Measurements from ENCODE around the gene SLC6A6.

Gene SLC6A6

GRCh38 chr3:14454639-14455310 is 52.4 kb downstream of the SLC6A6 start:
- no peak for DNase-seq

DNA sequence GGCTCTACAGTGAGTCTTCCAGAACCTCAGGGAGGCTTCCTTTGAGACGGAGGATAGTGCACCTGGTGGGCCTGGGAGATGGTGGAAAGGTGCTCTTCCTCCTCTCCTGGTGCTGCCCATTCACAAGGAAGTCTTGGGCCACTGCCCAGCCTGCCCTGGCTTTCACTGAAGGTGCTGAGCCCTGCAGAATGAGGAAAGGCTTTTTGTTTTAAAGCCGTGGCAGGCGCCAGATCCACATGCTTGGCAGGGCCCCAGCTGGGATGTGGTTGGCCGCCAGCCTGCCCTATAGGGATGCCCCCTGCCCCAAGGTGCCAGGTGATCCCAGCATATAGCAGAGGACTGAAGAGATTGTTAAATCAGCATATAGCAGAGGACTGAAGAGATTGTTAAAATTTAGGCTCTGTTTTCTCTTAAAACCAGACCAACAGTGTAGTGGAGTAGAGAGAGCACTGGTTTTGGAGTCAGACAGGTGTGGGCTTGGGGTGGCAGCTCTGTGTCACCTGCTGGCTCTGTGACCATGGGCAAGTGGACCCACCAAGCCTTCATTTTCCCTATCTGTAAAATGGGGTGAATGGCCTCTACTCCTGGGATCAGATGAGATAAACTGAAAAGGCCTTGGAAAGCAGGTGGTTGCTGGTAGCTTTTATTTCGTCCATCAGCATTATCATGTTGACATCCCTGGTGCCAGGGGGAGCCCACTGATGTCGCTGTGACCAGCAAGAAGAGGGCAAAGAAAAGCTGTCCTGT is 53.3 kb downstream of the SLC6A6 start:
- DNase-seq: no peak

DNA sequence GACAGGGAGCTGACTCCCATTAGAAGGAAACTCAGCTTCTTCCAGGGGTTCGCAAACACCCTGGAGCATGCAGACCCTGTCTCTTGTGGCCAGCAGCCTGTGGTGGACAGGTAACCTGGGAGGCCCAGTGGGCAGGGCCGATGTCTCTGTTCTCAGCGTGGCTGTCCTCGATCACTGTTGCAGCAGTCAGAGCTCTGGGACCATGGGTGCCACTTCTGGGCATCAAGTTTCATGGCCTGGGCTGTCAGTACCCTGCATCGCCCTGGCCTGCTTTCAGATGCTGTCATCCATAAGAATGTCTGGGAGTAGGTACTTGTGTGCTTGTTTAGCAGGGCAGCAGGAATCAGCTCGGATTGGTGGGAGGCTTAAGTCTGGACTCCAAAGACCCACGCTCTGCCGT is 54.4 kb downstream of the SLC6A6 start:
- DNase-seq: no peak

DNA sequence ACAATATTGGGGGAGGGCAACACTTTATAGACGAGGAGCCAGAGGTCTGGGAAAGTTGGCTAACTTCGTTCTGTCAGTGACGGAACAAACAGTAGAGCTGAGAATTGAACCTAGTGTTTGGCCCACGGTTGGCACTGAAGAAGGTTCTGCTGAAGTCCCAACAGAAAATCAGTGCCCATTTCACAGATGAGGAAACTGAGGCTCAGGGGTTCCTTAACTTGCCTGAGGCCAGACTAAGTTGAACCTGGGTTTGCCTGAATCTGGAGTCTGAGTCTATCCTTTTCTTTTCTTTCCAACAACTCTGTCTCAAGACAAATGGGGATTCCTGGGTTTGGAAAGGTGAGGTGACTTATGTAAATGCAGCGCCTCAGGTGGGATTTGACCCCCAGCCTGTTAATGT is 55.1 kb downstream of the SLC6A6 start:
- no peak for DNase-seq

- DNase-seq: no peak
Measured at GRCh38 chr3:14457999-14458398, 55.6 kb downstream of the SLC6A6 start.

DNA sequence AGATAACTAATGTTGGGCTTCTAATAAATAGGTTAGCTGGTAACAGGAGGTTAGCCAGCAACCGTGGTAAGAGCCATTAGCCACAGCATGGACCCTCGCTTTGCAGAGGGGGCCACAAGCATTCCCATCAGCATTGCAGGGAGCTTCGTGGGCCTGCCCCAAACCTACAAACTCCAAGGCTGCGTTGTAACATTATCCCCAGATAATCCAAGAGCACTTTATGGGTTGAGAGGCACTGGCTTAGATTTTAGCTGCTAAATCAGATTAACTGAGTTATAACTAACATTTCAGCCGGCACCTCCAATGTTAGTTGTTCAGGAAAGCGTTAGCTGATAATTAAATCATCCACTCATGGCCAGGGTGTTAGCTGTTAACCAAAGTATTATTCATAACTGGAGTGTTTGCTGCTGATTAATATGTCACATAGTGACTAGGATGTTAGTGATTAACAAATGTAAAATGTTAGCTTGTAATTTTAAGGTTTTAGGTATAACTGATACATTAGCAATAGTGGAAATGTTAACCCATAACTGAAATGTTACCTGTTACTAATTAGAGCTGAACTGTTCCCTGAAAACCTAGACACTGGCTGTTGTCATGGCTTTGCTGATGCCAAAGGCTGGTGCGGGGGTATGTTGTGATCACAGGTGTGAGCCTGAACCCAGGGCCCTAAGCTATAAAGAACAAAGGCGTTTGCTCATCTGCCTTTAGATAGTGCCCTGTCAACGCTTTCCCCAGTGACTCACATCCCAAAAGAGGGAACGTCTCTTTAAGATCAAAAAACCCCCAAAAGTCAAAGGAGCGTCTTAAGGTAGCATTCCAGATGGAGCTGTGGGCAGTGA is 56.2 kb downstream of the SLC6A6 start:
- no peak for DNase-seq

DNA sequence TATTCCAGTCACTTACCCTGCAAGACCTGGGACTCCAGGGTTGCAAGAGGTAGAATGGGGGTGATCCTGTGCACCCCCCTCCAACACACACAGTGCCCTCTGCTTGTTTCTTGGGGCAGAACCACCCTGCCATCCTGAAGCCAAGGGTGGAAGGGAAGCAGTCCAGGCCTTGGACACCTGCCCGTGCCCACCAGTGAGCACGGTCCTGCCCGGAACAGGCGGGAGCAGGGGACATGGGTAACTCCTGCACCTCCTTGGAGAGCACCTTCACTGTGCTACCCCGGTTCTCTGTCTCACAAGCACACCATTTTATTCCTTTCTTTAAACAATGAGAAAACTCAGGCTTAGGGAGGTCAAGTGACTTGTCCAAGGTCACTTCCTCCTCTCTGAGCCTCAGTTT is 57.0 kb downstream of the SLC6A6 start:
- DNase-seq: no peak

- no peak for DNase-seq
Measured at GRCh38 chr3:14459787-14460186, 57.4 kb downstream of the SLC6A6 start.

DNA sequence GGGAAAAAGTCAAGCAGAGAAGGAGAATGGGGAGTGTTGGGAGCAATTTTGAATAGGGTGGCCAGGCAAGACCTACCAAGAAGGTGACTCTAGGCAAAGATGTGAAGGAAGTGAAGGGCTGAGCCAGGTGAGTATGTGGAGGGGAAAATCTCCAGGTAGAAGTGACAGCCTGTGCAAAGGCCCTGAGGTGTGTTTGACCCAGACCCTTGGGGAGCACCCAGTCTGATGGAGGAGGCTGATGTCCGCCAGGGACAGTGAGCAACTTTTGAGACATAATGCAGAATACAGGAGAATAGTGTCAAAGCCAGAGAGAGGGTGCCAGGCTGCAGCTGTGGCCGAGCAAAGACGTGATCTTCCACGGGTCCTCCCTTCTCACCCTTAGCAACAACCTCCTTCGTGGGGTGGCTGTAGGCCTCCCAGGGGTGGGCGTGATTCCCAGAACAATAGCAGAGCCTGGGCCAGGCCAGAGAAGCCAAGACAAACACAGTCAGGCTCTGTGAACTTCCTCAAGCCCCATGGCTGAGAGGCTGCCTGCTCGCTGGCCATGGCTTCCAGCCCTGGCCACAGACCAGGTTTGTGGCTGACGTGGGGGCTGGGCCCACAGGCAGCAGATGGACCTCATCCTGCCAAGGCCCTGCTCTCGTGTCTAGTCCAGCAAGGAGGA is 58.1 kb downstream of the SLC6A6 start:
- no peak for DNase-seq

DNA sequence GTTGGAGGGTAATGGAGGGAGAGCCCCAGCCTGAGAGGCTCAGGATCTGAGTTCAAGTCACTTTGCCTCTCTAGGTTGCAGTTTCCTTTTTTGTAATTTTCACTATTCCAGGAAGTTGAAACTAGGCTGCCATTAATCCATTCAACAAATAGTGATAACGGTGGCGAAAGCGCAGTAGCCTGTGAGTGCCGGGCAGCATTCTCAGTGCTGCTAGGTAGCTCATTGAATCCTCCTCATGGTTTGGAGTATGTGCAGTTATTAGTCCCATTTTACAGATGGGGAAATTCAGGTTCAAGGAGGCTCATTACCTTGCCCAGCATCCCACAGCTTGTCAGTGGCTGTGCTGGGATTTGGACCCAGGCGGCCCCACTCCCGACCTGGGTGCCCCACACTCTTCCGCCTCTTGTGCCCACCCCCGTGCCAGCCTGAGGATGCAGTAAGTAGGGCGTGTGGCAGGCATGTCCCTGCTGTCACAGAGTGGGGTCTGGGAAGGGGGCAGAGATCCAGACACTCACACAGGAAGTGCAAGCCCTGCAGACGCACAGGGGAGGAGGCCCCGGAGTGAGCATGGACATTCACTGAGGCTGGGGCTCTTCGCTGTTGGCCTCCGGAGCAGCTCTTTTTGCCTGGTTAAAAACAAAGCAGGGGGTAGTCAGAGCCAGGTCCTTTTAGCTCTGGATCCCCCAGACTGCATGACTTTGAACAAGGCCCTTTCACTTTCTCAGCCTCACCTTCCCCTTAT is 58.8 kb downstream of the SLC6A6 start:
- no peak for DNase-seq

DNA sequence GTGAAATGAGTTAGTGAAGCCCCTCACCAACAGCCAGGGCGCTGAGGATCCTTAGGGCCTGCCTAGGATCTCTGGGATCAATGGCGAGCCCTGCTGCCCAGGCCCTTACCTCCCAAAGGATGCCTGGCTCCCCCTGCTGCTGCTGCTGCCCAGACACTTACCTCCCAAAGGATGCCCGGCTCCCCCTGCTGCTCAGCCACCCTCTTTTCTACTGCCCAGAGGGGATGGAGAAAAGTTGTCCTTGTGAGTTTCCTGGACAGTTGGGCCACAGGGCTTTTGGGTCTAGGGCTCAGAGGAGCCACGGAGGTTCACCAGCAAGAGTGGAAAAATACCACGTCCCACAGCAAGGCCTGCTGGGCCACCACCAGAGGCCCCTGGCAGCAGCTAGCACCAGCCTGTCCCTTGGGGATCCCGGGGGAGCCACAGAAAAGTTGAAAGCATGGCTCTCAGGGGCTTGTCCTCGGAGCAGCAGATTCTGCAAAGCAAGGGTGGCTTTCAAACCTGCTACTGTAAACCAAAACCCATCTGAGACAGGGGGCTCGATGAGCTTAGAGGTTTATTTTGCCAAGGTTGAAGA is 59.4 kb downstream of the SLC6A6 start:
- DNase-seq: peak; percentile 75 to 76

DNA sequence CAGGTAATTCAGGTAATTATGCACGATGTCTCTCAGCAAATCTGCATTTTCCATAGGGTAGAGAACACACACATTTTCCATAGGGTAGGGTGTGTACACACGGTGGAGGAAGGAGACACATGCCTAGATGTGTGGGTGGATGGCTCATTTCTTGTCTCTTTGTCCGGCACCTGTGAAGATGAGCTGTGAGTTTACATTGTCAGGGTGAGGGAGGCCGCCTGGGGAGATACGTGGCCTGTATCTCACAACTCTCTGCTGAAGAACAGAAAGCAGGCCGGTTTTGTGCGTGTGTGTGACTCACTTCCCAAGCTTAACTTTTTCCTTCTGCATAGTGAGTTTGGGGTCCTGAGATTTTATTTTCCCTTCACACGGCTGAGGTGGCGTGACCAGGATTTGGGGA is 60.3 kb downstream of the SLC6A6 start:
- no peak for DNase-seq

- DNase-seq: no peak
Measured at GRCh38 chr3:14463330-14464140, 61.1 kb downstream of the SLC6A6 start.

GRCh38 chr3:14464141-14464465 is 61.7 kb downstream of the SLC6A6 start:
- DNase-seq: no peak

- no peak for DNase-seq
Measured at GRCh38 chr3:14464521-14464920, 62.1 kb downstream of the SLC6A6 start.

GRCh38 chr3:14465425-14465824 is 63.0 kb downstream of the SLC6A6 start:
- DNase-seq: no peak

- DNase-seq: no peak
Measured at GRCh38 chr3:14466179-14466903, 63.9 kb downstream of the SLC6A6 start.

DNA sequence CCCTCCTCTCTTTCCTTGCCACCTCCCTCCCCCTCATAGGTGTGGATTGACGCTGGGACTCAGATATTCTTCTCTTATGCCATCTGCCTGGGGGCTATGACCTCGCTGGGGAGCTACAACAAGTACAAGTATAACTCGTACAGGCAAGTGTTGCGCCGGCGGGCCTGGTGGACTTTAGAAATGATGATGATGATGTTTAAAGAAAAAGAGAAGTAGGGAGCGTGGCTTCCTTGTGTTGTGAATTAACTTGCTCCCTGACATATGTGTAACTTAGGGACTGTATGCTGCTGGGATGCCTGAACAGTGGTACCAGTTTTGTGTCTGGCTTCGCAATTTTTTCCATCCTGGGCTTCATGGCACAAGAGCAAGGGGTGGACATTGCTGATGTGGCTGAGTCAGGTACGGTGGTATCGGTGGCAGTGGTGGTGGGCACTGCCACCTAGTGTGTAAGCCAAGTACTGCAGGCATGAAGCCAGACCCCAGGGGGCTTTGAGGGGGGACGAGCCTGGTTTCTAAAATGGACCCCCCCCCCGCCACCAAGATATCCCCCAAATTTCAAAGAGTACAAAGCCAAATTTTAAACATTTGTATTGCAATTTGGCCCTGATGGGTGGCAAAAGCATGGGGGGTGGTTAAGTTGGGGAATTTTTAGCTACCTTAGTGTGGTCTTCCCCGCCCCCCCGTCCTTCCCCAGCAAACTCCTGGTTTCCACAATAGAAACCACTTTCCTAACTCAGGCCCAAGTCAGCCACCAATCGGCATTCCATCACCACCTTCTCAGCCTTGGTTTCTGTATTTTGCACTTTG is 65.6 kb downstream of the SLC6A6 start:
- peak in 1 of 2 experiments; percentile 10 for DNase-seq

GRCh38 chr3:14468621-14468981 is 66.2 kb downstream of the SLC6A6 start:
- DNase-seq: no peak

DNA sequence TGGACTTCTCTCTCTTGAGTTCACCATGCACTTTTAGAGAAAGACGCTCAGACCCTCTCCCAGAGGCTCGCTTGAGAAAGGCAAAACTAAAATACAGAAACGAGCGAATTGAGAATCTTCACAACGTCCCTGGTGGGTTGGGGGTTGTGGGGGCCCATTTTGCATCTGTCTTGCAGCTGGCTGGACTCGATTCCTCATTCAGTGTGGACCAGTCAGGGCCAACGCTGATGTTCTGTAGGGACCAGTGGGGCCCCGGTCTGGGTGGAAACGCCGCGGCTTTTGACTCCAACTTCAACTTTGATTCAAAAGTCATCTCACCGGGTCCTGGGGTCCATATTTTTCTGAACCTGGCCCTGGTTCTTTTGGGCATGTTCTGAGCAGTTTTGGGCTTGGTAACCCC is 68.1 kb downstream of the SLC6A6 start:
- no peak for DNase-seq

All from AML-193 (cell line).